Activated CD4-positive, alpha-beta T cell treated with anti-CD3 and anti-CD28 coated beads, Interleukin-10, Interleukin-2, amounts not matched to agents 100 ng/mL and 50 ng/mL, durations not matched to agents 16 hours and 8 hours (primary cell): ENCODE data around the gene FGF9.

Experiments used
- DNase-seq: peaks from one replicate; pipeline ENCODE4 v3.0.0-alpha.2; 2020

Gene FGF9

DNA sequence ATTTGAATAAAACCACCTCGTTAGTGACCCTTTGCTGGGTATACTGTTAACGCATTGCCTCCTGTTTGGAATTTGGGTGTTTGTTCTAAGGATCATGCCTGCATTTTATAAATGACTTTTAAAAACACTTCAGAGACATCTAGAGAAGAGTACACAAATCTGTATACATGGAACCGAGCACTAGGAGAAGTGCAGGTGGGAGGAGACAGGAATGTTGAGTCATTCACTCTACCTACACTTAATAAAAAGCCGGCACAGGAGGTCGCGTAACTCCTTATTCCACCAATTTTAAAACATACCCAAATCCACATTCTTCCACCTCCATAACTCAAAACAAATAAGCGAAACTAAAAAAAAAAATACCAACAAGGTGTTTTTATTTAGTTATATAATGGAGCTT, 48.6 kb downstream of the FGF9 start:
- DNase-seq = no peak

DNA sequence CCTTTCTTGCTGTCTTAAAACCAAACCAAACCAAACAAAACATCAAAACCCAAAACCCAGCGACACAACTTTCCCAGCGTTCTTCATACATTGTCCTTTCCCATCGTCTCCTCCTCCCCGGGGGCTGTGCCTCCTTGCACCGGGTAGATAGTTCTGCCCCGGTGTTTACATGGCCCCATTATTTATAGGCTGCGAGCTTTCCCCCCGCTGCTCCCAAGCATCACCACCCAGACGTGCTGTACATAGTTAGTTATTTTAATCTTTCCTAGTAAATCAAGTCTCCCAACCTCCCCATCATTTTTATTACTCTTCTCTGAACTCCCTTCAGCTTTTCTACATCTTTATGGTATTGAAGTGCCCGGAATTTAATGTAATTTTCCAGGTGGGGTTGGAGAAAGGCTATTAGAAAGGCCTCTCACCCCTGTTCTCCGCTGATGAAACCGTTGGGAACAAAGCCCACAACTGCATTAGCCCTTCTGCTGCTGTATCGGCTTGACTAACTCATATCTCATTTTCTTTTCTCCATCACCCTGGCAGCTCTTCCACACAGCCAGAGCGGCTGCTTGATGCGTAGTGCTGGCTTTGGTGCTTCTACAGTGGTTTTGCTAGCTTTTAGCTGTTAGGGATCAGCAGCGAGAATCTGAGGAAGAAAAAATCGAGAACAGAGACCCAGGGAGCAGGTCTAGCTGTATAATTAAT, 53.1 kb downstream of the FGF9 start:
- DNase-seq = no peak

DNA sequence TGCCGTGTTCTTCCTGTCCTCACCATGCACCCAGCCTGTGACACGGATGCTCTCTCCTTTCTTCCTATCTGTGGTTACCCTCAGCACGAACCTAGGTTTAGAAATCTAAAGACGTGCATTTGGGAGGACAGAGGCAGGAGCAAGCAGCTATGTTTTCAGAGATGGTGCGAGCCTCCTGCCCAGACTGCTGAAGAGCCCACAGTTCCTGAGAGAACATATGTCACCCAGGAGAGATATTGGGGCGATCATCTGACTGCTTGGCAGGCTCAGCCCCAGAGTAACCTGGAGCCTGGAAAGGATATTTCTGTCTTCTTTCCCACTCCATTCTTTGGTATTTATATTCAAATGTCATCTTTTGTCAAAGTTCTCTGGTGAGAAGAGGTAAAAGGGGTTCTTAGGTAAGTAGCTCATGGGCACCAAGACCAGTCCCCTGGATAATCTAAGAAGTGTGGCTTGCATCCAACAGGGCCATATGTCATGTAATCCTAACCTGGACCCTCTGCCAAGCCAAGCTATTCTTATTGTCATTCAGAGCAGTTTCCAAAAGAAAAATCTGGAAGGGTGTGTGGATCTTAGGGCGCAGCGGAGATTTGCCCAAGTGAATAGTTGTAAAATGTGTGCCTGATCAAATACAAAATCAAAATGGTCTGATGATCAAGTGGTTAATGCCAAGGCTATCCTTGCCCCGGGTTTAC, 59.5 kb downstream of the FGF9 start:
- DNase-seq = no peak

DNA sequence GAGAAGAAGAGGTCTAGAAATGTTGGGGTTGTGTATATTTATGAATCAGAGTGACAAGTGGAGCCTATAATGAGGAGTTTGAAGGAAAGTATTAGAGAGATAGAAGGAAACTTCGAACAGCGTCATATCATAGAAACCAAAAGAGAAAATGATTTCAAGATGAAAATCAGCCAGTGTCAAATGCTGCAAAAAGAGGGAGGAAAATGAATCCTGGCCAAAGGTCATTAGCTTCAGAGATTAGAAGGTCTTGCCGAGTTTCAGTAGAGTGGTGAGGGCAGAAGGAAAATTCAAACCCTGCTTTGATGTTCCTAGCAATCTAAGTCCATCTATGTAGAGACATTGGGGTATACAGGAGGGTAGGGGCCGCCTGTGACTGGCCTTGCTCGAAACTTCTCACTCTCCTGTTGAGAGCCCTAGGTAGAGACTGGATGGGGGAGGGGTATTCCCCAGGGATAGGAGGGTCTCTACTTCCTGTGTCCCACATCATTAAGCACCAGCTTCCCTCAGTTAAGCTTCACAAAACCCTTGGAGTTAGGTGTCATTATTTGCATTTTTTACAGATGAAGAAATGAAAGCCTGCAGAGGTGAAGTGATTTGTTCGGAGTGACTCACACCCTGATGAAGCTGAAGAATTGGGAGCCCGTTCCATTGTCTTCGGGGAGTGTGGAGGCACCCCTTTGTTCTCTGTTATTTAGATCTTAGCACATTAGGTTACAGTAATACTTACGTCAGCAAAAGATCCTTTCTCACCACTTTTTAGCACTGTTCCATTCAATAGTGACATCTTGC, 62.8 kb downstream of the FGF9 start:
- DNase-seq = no peak

DNA sequence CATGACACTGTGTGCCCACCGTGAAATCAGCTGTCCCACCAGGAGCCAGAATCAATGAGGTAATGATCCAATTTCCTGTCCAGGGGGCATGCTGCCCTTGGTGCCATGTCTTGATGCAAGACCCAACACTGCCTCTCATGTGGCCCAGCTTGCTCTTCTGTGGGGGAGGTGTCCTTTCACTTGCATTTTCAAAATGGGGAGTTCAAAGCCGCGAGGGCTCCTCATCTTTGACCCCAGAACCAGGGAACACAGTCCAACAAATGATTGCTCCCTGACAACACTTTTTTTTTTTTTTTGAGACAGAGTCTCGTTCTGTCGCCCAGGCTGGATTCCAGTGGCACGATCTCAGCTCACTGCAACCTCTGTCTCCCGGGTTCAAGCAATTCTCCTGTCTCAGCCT, 64.1 kb downstream of the FGF9 start:
- no peak for DNase-seq

DNA sequence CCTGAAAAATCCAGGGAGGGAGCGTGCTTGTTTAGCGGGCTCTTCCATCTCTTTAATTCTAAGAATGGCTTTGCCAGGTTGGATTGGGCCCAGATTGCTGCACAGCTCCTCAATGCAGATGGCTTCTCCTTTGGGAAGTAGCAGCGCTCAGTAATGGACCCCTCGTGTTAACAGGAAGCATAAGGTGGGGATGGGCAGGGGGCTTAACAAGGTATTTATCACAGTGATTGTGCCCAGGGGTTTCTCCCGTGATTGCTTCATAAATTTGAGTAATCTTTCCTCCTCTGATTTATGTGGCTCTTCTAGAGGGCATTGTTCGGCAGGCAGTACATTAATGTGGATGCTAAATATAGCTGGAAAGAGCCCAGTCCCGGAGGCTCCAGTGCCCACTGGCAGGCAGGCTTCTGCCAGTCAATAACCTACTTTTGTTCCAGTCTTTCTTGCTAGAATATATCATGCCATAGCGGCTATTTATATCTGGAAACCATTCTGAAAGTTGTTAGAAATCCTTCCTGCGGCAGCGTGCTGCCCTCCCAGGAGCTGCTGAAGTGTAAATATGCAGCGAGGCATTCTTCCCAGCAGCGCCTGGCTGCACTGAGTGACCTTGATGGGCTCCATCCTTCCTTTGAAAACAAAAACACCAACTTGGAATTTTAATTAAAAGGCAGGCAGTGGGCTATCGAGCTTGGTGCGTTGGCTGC, 65.0 kb downstream of the FGF9 start:
- DNase-seq = no peak

DNA sequence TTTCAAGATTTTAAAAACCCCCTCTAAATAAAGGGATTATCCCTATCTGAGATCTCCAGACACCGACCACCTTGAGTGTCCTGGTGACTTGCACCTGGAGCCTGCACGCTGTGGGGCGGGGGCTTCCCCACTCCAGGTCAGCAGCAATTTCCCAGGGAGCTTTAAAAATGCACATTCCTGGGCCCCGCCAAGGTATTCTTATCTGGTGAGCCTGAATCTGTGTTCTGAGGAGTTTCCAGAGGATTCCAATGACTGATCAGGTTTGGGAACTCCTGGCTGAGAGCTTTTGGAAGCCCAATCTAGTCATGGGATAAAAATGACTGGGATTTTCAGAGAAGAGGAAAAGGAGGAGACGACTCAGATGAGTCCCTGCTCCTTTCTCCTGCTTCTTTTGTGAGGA, 66.1 kb downstream of the FGF9 start:
- DNase-seq = no peak

DNA sequence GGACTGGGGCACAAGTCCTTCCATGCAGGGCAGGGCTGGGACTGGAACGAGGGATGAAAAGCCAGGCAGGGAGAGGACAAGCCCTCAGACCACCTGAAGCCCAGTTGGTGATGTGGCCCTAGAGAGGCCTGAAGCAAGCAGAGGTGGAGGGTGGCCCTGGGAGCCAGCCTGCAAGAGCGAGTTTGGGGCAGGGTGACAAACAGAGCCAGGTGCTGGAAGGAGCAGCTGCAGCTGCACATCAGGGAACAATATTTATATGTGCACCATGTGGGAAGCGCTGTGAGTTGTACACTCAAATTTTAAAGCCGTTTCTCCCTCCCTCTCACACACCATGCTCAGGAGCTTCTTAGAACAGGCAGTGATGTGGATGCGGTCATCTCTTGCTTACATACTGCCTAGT, 67.8 kb downstream of the FGF9 start:
- DNase-seq = no peak

DNA sequence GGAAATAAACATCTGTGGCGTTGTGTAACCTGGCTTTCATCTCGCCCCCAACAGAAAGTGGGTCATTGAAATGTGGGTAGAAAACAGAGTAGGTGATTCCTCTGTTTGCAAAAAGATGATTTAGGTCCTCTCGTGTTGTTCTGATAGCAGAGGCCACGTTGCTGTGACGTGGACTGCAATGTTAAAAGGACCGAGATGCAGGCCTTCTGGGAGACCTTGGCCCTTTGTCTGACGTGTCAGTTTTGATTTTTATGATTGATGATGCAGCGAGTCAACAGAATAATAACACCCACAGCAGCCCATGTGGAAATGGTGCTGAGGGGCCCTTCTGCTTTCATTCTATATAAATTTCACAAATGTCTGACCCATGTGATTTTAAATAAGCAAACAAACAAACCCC, 68.9 kb downstream of the FGF9 start:
- DNase-seq = no peak

DNA sequence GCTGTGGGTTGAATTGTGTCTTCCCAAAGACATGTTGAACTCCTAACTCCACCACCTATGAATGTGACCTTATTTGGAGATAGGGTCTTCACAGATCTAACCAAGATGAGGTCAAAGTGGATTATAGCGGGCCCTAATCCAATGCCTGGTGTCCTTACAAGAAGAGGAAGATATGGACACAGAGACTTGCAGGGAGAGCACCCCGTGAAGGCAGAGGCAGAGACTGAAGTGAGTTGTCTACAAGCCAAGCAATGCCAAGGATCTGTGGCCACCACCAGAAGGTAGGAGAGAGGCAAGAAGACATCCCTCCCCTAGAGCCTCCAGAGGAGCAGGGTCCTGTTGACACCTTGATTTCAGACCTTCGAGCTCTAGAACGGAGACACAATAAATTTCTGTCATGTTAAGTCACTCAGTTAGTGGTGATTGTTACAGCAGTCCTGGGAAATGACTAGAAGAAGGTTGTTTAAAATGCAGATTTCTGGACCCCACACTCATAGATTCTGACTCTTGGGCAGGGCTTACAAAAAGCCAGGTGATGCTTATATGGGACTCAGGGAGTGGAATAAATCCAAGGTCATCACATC, 70.6 kb downstream of the FGF9 start:
- no peak for DNase-seq

DNA sequence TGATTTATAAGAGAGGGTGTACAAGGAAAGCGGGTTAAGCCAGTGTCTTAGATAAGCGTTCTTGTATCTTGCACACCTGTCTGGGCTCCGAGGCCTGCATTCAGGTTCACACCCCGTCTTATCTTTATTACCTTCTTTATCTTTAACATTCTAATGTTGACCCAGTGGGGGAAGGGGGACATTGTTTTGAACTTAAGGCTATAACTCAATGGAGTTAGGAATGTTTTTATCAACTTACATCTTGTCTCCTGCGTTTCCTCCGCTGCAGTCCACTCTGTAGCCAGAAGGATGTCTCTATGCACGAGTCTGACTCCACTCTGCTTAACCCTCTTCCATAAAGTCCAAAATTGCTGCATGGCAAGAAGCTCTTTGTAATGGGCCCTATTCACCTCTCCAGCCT, 71.2 kb downstream of the FGF9 start:
- DNase-seq = no peak

DNA sequence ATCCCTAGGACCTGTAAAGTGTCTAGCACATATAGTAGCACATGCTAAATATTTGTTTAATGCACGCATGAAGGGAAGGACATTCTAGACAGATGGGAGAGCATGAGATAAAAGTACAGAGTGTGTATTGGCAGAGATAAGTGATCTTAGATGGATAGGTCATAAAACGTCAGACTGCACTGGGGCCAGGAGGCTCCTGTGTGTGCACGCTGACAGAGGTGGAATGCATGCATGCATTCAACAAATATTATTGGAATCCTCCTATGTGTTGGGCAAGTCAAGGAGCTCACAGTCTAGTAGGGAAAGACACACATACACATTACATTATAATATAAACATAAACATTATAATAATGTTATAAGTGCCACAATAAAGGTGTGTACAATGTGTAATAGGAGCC, 73.3 kb downstream of the FGF9 start:
- DNase-seq = no peak

DNA sequence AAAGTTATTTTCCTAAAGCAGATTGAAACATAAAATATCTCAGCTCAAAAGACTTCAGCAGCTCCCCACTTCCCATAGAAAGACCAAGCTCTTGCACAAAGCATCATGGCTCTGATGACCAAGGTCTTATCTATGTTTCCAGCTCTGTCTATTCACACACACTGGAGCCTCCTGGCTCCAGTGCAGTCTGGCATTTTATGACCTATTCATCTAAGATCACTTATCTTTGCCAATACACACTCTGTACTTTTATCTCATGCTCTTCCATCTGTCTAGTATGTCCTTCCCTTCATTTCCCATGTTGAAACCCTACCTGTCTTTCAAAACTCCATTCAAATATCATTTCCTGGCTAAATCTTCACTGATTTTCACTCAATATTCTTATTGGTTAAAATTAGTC, 74.4 kb downstream of the FGF9 start:
- no peak for DNase-seq

DNA sequence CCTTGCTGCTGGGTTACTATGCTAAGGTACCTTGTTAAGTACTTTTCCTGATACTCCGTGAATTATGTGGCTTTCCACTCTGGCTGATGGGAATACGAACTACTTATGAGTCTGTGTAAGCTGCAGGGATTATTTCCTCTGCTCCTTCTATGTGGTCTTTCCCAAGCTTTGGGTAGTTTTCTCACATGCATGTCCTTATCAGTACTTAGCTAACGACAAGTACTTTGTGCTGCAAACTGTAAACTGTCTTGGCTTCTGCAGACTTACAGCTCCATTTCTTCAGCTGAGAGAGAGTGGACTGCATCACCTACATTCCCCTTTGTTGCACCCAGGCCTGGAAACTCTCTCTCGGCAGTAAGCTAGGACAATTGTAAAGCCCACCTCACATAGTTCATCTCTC, 76.6 kb downstream of the FGF9 start:
- DNase-seq = no peak

DNA sequence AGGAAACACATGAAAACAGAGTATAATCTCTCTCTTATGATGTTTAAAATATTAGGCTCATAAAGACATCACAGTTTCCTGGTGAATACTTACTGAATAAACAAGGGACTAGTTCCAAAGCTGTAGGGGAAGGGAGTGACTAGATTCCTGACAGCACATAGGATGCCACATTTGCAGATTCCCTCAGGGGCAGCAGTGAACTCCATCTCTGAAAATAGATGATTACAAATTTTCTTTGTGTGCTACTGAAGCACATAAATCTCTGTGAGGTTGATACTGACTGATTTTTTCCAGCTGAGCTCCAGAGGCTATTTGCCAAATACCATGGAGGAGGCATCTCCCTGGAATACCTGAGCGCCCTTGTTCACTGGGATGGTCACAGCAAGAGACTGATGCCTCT, 77.3 kb downstream of the FGF9 start:
- no peak for DNase-seq

DNA sequence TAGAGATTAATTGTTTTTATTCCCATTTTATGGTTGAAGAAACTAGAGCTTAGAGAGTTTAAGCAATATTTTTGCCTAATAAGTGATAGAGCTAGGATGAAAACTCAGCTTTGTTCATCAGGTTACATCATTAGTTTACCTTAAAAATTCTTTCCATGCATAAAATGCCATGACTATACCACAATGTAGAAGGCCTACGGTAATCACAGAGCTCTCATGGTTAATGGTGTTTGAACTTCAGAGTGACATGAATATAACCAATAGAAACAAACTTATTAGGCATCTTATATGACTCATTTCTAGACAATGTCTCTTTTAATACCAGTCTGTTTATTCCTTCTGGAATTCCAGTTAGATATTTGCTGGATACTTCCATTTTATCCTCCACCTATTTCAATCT, 78.5 kb downstream of the FGF9 start:
- DNase-seq = no peak

DNA sequence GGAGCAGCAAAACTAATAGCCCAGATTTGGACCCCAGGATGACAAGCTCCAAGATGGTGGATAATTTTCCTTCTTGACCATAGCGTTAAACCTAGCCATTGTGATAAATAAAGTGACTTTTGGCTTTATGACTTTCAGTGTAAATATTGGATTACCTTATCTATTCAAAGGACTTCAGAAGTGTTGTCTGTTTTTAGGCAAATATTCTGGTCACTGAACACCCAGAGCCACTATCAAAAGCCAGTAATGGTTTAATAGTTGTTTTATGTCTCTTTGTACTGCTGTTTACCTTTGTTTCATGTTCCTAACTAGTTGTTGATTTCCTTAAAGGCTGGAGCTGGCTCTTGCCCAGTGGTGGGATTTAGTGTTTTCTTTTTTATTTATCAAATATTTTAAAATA, 81.6 kb downstream of the FGF9 start:
- no peak for DNase-seq

DNA sequence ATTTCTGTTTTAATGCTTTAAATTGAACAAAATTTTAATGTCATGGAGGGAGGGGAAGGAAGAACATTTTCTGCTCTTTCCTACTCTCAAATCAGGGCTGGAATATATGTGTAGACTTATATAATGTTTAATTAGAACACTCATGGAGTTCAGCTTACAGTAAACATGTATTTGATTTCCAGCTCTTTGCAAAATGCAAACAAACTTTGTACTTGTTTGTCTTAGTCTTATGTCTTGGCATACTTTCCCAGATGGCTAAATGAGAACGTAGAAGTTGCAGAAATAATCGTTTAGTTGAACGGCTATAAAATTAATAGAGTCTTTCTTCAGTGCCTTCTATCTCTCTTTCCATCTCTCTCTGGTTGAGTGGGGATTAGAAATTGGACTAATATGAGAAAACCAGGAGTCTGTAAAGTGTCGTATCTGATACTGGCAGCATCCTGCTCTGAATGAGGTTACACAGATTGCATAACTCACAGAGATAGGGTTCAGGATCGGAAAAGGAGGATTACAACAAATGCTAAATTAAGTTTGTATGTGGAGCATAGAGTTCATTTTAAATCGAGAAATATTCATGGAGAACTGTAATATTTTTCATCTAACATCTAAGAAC, 82.3 kb downstream of the FGF9 start:
- no peak for DNase-seq
